SK-N-SH treated with all-trans-retinoic acid at 6 μM for 48 hours (cell line): ENCODE results near the gene SERPINE1.

Experiments
- ARNTL ChIP-seq: fragments of 450-650 bp; formaldehyde crosslinking; IDR thresholded peaks from 2 replicates; pipeline ENCODE4 v1.5.0; 2020; ENCODE audit warnings: low read depth, mild to moderate bottlenecking, moderate library complexity, borderline replicate concordance
- ESRRG ChIP-seq: fragments of 250-450 bp; sonication (Bioruptor Pico); IDR thresholded peaks from 2 replicates; pipeline ENCODE4 v1.6.1; 2021; ENCODE audit warnings: mild to moderate bottlenecking
- POU6F1 ChIP-seq: fragments of 250-450 bp; sonication (Bioruptor Pico); IDR thresholded peaks from 2 replicates; pipeline ENCODE4 v1.8.0; 2021; ENCODE audit warnings: low read depth, mild to moderate bottlenecking, moderate library complexity, borderline replicate concordance
- PPARA ChIP-seq: fragments of 250-450 bp; sonication (Bioruptor Pico); IDR thresholded peaks from 2 replicates; pipeline ENCODE4 v1.5.0; 2020; ENCODE audit warnings: mild to moderate bottlenecking, borderline replicate concordance
- RARB ChIP-seq: fragments of 250-450 bp; sonication (Bioruptor Pico); IDR thresholded peaks from 2 replicates; pipeline ENCODE4 v1.8.0; 2021; ENCODE audit warnings: mild to moderate bottlenecking, moderate library complexity
- SNAI2 ChIP-seq: fragments of 250-450 bp; sonication (Bioruptor Pico); IDR thresholded peaks from 2 replicates; pipeline ENCODE4 v1.5.0; 2020; ENCODE audit warnings: mild to moderate bottlenecking, moderate library complexity
- ZC3H10 ChIP-seq: fragments of 250-450 bp; sonication (Bioruptor Pico); IDR thresholded peaks from 2 replicates; pipeline ENCODE4 v1.5.1; 2021; ENCODE audit warnings: mild to moderate bottlenecking, moderate library complexity
- ZFP3 ChIP-seq: fragments of 250-450 bp; sonication (Bioruptor Pico); IDR thresholded peaks from 2 replicates; pipeline ENCODE4 v1.5.0; 2020; ENCODE audit warnings: mild to moderate bottlenecking, moderate library complexity
- ZNF8 ChIP-seq: fragments of 450-650 bp; formaldehyde crosslinking; IDR thresholded peaks from 2 replicates; pipeline ENCODE4 v1.5.0; 2020; ENCODE audit warnings: mild to moderate bottlenecking, moderate library complexity
- TF ChIP-seq, protein P1 (sequence below): fragments of 250-450 bp; sonication (Bioruptor Pico); IDR thresholded peaks from 2 replicates; pipeline ENCODE4 v1.5.1; 2021; ENCODE audit warnings: mild to moderate bottlenecking, moderate library complexity
- TF ChIP-seq, protein P2 (sequence below): fragments of 250-450 bp; sonication (Bioruptor Pico); IDR thresholded peaks from 2 replicates; pipeline ENCODE4 v1.5.1; 2020; ENCODE audit warnings: low read depth, mild to moderate bottlenecking, moderate library complexity
- TF ChIP-seq, protein P3 (sequence below): fragments of 250-450 bp; sonication (Bioruptor Pico); IDR thresholded peaks from 2 replicates; pipeline ENCODE4 v1.8.0; 2020; ENCODE audit warnings: mild to moderate bottlenecking, moderate library complexity, borderline replicate concordance
- TF ChIP-seq, protein P4 (sequence below): fragments of 250-450 bp; sonication (Bioruptor Pico); IDR thresholded peaks from 2 replicates; pipeline ENCODE4 v1.5.0; 2020; ENCODE audit warnings: mild to moderate bottlenecking, moderate library complexity

DNA sequence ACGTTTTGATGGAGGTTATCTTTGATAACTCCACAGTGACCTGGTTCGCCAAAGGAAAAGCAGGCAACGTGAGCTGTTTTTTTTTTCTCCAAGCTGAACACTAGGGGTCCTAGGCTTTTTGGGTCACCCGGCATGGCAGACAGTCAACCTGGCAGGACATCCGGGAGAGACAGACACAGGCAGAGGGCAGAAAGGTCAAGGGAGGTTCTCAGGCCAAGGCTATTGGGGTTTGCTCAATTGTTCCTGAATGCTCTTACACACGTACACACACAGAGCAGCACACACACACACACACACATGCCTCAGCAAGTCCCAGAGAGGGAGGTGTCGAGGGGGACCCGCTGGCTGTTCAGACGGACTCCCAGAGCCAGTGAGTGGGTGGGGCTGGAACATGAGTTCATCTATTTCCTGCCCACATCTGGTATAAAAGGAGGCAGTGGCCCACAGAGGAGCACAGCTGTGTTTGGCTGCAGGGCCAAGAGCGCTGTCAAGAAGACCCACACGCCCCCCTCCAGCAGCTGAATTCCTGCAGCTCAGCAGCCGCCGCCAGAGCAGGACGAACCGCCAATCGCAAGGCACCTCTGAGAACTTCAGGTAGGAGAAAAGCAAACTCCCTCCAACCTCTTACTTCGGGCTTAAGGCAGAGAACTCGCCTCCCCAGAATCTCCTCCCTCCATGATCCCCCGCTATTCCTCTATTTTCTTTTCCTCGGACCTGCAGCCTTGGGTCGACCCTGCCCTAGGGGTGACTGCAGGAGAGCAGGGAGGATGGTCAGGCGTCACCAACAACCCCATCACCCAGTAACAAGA, at the start of gene SERPINE1:
- TF ChIP-seq ZFP3 (CRISPR knock-in tag) (no peak; the same call in 1 of the 2 replicates), SNAI2 (CRISPR knock-in tag) (no peak), ZC3H10 (CRISPR knock-in tag) (no peak), RARB (CRISPR knock-in tag) (no peak), ESRRG (no peak), PPARA (CRISPR knock-in tag) (no peak), ARNTL (CRISPR knock-in tag) (no peak), POU6F1 (CRISPR knock-in tag) (0 out of 2 replicates have a peak, but pooled peaks have one; percentile 20), ZNF8 (no peak)
- TF ChIP-seq, protein P1, sequence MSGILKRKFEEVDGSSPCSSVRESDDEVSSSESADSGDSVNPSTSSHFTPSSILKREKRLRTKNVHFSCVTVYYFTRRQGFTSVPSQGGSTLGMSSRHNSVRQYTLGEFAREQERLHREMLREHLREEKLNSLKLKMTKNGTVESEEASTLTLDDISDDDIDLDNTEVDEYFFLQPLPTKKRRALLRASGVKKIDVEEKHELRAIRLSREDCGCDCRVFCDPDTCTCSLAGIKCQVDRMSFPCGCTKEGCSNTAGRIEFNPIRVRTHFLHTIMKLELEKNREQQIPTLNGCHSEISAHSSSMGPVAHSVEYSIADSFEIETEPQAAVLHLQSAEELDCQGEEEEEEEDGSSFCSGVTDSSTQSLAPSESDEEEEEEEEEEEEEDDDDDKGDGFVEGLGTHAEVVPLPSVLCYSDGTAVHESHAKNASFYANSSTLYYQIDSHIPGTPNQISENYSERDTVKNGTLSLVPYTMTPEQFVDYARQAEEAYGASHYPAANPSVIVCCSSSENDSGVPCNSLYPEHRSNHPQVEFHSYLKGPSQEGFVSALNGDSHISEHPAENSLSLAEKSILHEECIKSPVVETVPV = no peak
- TF ChIP-seq, protein P2, sequence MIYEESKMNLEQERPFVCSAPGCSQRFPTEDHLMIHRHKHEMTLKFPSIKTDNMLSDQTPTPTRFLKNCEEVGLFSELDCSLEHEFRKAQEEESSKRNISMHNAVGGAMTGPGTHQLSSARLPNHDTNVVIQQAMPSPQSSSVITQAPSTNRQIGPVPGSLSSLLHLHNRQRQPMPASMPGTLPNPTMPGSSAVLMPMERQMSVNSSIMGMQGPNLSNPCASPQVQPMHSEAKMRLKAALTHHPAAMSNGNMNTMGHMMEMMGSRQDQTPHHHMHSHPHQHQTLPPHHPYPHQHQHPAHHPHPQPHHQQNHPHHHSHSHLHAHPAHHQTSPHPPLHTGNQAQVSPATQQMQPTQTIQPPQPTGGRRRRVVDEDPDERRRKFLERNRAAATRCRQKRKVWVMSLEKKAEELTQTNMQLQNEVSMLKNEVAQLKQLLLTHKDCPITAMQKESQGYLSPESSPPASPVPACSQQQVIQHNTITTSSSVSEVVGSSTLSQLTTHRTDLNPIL (CRISPR knock-in tag) = peak; percentile 41; the same call in 1 of the 2 replicates
- TF ChIP-seq, protein P3, sequence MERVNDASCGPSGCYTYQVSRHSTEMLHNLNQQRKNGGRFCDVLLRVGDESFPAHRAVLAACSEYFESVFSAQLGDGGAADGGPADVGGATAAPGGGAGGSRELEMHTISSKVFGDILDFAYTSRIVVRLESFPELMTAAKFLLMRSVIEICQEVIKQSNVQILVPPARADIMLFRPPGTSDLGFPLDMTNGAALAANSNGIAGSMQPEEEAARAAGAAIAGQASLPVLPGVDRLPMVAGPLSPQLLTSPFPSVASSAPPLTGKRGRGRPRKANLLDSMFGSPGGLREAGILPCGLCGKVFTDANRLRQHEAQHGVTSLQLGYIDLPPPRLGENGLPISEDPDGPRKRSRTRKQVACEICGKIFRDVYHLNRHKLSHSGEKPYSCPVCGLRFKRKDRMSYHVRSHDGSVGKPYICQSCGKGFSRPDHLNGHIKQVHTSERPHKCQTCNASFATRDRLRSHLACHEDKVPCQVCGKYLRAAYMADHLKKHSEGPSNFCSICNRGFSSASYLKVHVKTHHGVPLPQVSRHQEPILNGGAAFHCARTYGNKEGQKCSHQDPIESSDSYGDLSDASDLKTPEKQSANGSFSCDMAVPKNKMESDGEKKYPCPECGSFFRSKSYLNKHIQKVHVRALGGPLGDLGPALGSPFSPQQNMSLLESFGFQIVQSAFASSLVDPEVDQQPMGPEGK (CRISPR knock-in tag) = peak; percentile 83; the same call in 1 of the 2 replicates
- TF ChIP-seq, protein P4, sequence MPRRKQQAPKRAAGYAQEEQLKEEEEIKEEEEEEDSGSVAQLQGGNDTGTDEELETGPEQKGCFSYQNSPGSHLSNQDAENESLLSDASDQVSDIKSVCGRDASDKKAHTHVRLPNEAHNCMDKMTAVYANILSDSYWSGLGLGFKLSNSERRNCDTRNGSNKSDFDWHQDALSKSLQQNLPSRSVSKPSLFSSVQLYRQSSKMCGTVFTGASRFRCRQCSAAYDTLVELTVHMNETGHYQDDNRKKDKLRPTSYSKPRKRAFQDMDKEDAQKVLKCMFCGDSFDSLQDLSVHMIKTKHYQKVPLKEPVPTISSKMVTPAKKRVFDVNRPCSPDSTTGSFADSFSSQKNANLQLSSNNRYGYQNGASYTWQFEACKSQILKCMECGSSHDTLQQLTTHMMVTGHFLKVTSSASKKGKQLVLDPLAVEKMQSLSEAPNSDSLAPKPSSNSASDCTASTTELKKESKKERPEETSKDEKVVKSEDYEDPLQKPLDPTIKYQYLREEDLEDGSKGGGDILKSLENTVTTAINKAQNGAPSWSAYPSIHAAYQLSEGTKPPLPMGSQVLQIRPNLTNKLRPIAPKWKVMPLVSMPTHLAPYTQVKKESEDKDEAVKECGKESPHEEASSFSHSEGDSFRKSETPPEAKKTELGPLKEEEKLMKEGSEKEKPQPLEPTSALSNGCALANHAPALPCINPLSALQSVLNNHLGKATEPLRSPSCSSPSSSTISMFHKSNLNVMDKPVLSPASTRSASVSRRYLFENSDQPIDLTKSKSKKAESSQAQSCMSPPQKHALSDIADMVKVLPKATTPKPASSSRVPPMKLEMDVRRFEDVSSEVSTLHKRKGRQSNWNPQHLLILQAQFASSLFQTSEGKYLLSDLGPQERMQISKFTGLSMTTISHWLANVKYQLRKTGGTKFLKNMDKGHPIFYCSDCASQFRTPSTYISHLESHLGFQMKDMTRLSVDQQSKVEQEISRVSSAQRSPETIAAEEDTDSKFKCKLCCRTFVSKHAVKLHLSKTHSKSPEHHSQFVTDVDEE (CRISPR knock-in tag) = no peak
